ENCODE results near the gene PRKAR1B.

DNA sequence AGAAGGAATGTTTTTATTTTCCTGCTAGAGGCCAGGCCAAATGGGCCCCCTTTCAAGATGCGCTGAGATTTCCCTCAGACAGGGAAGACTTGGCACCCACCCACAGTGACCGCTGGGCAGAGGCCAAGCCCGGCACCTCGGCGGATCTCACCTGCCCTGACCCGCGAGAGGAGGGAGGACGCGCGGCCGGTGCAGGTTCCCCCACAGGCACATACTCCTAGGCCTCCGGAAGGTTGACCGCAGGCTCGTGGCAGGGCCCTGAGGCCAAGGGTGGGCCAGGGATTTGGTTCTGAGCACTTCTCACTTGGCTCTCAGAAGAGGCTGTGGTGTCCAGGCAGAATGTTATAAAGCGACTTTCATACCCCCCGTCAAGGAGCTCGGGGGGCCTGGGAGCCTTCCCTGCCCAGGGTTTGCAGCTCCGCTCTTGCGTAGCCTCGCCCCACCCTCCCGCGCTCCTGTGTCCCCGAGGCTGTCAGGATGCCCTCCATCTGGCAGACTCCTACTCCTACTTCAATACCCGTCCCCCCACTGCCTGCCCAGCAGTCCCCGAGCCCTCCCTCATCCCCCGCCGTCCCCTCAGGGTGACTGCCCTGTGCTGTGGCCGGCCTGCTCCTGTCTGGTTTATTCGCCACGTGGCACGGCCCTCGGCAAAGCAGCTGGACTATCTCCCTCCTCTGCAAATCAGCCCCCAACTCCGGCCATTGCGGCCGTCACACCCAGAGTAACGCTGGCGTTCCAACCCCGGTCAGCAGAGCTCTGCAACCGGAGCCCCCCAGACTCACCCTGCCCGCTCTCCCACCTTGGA, 156.9 kb downstream of the PRKAR1B start:
- TF ChIP-seq, protein P1, sequence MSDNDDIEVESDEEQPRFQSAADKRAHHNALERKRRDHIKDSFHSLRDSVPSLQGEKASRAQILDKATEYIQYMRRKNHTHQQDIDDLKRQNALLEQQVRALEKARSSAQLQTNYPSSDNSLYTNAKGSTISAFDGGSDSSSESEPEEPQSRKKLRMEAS (IDR thresholded peaks at IDR 0.05; ENCODE audit: low read depth), result no peak
- TF ChIP-seq CTCF (IDR thresholded peaks at IDR 0.05) (no peak), FOXM1 (IDR thresholded peaks at IDR 0.05; ENCODE audit: low read depth) (no peak), TAF1 (IDR thresholded peaks at IDR 0.05; ENCODE audit: borderline replicate concordance, low read depth, low read length) (no peak), SIN3A (IDR thresholded peaks at IDR 0.05; ENCODE audit: borderline replicate concordance, low read depth, low read length) (no peak), POLR2AphosphoS5 (IDR thresholded peaks at IDR 0.05; ENCODE audit: low read depth, low read length) (no peak), RAD21 (IDR thresholded peaks at IDR 0.05; ENCODE audit: low read length) (no peak), EZH2phosphoT487 (IDR thresholded peaks at IDR 0.05; ENCODE audit: borderline replicate concordance, low read depth) (no peak), RCOR1 (IDR thresholded peaks at IDR 0.05; ENCODE audit: low read length) (no peak), EP300 (IDR thresholded peaks at IDR 0.05; ENCODE audit: borderline replicate concordance in 1 of 2, low read depth in 1 of 2, low read length in 1 of 2) (no peak), GATA2 (CRISPR knock-in tag; IDR thresholded peaks at IDR 0.05) (no peak)
- TF ChIP-seq, protein P2, sequence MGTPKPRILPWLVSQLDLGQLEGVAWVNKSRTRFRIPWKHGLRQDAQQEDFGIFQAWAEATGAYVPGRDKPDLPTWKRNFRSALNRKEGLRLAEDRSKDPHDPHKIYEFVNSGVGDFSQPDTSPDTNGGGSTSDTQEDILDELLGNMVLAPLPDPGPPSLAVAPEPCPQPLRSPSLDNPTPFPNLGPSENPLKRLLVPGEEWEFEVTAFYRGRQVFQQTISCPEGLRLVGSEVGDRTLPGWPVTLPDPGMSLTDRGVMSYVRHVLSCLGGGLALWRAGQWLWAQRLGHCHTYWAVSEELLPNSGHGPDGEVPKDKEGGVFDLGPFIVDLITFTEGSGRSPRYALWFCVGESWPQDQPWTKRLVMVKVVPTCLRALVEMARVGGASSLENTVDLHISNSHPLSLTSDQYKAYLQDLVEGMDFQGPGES (IDR thresholded peaks at IDR 0.05; ENCODE audit: low read depth, low read length), result no peak
